Measurements from ENCODE around the gene SLC4A1AP. TPM values are rescaled to one million over a fixed set of nuclear protein-coding genes. Genes with fewer than 3 reads are reported as not detected.

The SLC4A1AP gene
- total RNA-seq, 1 donor from 2014 or later: 19.8 TPM

DNA sequence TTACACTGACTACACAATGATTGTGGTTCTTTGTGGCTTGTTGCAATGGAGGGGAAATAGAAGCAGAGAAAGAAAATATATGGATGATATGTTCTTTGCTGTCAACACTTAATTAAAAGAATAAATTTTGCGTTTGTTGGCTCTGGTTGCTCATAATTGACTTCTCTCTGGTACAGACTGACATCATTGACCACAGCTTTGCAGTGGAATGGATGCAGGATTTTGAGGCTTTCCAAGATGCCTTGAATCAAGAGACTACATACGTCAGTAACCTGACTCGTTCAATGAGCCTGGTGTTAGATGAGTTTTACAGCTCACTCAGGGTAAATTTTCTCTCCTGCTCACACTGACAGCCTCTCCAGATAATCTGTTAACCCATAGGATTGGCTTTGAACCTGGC is 25.0 kb upstream of the SLC4A1AP start:
- Mint-ChIP-seq H3K4me1 (ENCODE audit: unreplicated experiment) (no peaks in the 10 kb centered on the region), H3K27me3 (ENCODE audit: unreplicated experiment) (no peaks in the 10 kb centered on the region), H3K9me3 (ENCODE audit: unreplicated experiment) (no peaks in the 10 kb centered on the region), H3K27ac (ENCODE audit: unreplicated experiment) (no peak overlapping the region), H3K4me3 (ENCODE audit: unreplicated experiment) (no peak overlapping the region), H3K36me3 (ENCODE audit: low read depth, unreplicated experiment) (peaks cover 40% of the 10 kb centered on the region)
- TF ChIP-seq, protein P1, sequence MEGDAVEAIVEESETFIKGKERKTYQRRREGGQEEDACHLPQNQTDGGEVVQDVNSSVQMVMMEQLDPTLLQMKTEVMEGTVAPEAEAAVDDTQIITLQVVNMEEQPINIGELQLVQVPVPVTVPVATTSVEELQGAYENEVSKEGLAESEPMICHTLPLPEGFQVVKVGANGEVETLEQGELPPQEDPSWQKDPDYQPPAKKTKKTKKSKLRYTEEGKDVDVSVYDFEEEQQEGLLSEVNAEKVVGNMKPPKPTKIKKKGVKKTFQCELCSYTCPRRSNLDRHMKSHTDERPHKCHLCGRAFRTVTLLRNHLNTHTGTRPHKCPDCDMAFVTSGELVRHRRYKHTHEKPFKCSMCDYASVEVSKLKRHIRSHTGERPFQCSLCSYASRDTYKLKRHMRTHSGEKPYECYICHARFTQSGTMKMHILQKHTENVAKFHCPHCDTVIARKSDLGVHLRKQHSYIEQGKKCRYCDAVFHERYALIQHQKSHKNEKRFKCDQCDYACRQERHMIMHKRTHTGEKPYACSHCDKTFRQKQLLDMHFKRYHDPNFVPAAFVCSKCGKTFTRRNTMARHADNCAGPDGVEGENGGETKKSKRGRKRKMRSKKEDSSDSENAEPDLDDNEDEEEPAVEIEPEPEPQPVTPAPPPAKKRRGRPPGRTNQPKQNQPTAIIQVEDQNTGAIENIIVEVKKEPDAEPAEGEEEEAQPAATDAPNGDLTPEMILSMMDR (IDR thresholded peaks at IDR 0.05; ENCODE audit: unreplicated experiment): no peak
- DNase-seq (ENCODE audit: low spot score): no peak

DNA sequence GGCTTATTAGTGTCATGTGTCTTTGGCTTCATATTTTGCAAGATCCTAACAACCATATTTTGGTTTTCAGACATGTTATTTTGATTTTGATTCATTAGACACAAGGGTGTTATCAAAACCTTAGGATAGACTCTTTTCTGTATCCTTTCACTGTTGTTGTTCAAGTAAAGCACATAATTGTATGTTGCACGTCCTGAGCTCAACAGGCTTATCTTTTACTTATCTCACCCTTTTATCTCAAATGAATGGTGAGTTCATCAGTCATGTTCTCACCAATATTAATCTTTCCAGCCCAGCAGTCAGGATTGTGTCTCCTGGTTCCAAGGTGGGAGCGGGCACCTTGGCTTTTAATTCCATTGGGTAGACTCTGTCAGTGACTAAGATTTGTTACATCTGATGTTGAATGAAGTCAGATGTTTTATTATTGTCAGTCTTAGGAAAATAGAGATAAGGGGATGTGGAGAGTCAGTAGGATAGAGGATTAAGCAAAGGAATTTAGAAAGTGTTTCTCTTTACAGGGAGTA is 22.9 kb upstream of the SLC4A1AP start:
- Mint-ChIP-seq H3K27ac (ENCODE audit: unreplicated experiment) (no peak overlapping the region), H3K9me3 (ENCODE audit: unreplicated experiment) (no peaks in the 10 kb centered on the region), H3K27me3 (ENCODE audit: unreplicated experiment) (no peaks in the 10 kb centered on the region), H3K4me1 (ENCODE audit: unreplicated experiment) (no peaks in the 10 kb centered on the region), H3K36me3 (ENCODE audit: low read depth, unreplicated experiment) (peaks cover 23% of the 10 kb centered on the region), H3K4me3 (ENCODE audit: unreplicated experiment) (no peak overlapping the region)
- DNase-seq (ENCODE audit: low spot score): no peak
- TF ChIP-seq, protein P1 (IDR thresholded peaks at IDR 0.05; ENCODE audit: unreplicated experiment): no peak

DNA sequence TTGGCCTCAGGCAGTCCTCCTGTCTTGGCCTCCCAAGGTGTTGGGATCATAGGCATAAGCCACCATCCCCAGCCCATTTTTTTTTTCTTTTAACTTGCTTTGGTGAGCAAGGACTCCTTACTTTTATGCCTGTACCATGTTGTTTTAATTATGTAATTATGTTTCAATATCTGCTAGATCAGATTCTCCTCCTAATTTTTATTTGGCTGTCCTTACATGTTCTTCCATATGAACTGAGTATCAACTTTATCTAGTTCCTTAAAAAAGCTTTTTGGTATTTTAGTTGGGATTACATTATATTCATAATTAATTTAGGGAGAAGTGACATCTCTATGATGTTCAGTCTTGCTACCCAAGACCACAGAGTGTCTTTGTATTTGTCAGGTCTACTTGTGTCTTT is 18.5 kb upstream of the SLC4A1AP start:
- no peaks in the 10 kb centered on the region for H3K9me3 Mint-ChIP-seq (ENCODE audit: unreplicated experiment)
- no peak overlapping the region for H3K27ac Mint-ChIP-seq (ENCODE audit: unreplicated experiment)
- DNase-seq (ENCODE audit: low spot score): no peak
- no peaks in the 10 kb centered on the region for H3K27me3 Mint-ChIP-seq (ENCODE audit: unreplicated experiment)
- TF ChIP-seq, protein P1 (IDR thresholded peaks at IDR 0.05; ENCODE audit: unreplicated experiment): no peak
- H3K36me3 Mint-ChIP-seq (ENCODE audit: low read depth, unreplicated experiment): peaks cover 22% of the 10 kb centered on the region
- no peaks in the 10 kb centered on the region for H3K4me1 Mint-ChIP-seq (ENCODE audit: unreplicated experiment)
- H3K4me3 Mint-ChIP-seq (ENCODE audit: unreplicated experiment): no peak overlapping the region

DNA sequence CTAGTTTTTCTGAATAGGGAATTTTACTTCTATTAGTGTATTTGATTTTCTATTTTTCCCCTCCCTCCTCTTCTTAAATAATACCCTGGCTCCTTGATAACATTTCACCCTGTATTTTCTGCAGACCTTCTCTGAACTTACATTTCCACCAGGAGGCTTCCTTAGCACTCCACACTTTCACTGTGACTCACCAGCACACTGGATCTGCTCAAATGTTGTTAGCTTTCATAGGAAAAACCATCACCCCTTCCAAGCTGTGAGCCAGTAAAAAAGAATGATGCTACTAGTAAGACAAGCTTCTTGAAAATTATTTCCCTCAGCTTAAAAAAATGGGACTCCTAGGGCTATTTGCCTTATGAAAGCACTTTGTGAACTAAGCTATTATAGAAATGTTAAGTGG is 16.4 kb upstream of the SLC4A1AP start:
- Mint-ChIP-seq H3K27me3 (ENCODE audit: unreplicated experiment) (no peaks in the 10 kb centered on the region), H3K4me3 (ENCODE audit: unreplicated experiment) (no peak overlapping the region), H3K9me3 (ENCODE audit: unreplicated experiment) (no peaks in the 10 kb centered on the region), H3K36me3 (ENCODE audit: low read depth, unreplicated experiment) (peaks cover 24% of the 10 kb centered on the region), H3K4me1 (ENCODE audit: unreplicated experiment) (no peaks in the 10 kb centered on the region), H3K27ac (ENCODE audit: unreplicated experiment) (no peak overlapping the region)
- DNase-seq (ENCODE audit: low spot score): no peak
- TF ChIP-seq, protein P1 (IDR thresholded peaks at IDR 0.05; ENCODE audit: unreplicated experiment): no peak

DNA sequence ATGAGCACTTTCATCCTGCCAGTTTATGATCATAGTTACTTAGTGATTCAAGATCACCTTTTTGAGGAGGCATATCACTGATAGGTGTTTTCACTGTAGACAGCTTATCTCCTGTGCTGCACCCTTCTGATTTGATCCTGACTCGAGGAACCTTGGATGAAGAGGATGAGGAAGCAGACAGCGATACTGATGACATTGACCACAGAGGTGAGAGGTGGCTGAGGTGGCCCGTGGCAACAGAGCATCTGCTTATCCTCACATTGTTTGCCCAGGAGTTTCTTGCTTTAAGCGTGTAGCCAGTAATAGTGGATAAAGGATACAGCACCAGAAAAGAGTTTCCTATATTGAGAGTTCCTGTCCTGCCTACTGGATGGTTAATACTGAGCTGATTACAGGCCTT is 16.0 kb upstream of the SLC4A1AP start:
- H3K4me3 Mint-ChIP-seq (ENCODE audit: unreplicated experiment): no peak overlapping the region
- no peaks in the 10 kb centered on the region for H3K4me1 Mint-ChIP-seq (ENCODE audit: unreplicated experiment)
- peaks cover 24% of the 10 kb centered on the region for H3K36me3 Mint-ChIP-seq (ENCODE audit: low read depth, unreplicated experiment)
- H3K27ac Mint-ChIP-seq (ENCODE audit: unreplicated experiment): no peak overlapping the region
- no peak for DNase-seq (ENCODE audit: low spot score)
- H3K9me3 Mint-ChIP-seq (ENCODE audit: unreplicated experiment): no peaks in the 10 kb centered on the region
- H3K27me3 Mint-ChIP-seq (ENCODE audit: unreplicated experiment): no peaks in the 10 kb centered on the region
- TF ChIP-seq, protein P1 (IDR thresholded peaks at IDR 0.05; ENCODE audit: unreplicated experiment): no peak
